Measurements from ENCODE around the gene DAG1. TPM values are rescaled to one million over a fixed set of nuclear protein-coding genes. Genes with fewer than 3 reads are reported as not detected.

Gene DAG1
- total and polyA plus RNA-seq, 2 experiments from 2014 or later = 29.9 to 152 TPM

DNA sequence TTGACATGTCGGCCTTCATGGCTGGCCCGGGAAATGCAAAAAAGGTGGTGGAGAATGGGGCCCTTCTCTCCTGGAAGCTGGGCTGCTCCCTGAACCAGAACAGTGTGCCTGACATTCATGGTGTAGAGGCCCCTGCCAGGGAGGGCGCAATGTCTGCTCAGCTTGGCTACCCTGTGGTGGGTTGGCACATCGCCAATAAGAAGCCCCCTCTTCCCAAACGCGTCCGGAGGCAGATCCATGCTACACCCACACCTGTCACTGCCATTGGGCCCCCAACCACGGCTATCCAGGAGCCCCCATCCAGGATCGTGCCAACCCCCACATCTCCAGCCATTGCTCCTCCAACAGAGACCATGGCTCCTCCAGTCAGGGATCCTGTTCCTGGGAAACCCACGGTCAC is 61.2 kb downstream of the DAG1 start:
- no peaks in the 10 kb centered on the region for H3K9me2 ChIP-seq (ENCODE audit: insufficient read depth)
- no peaks in the 10 kb centered on the region for H3K27me3 ChIP-seq (ENCODE audit: insufficient read depth)
- H3F3A ChIP-seq (replicated peaks; ENCODE audit: low read depth) = peaks cover 6% of the 10 kb centered on the region
- H4K20me1 ChIP-seq (replicated peaks; ENCODE audit: insufficient read depth) = peaks cover 6% of the 10 kb centered on the region
- Mint-ChIP-seq H3K4me1 (peaks cover 12% of the 10 kb centered on the region), H3K4me3 (no peak overlapping the region), H3K9me3 (no peaks in the 10 kb centered on the region), H3K27ac (no peak overlapping the region), H3K27me3 (ENCODE audit: insufficient read depth, low read depth, poor library complexity) (peaks cover 14% of the 10 kb centered on the region), H3K36me3 (ENCODE audit: low read depth) (peaks cover 46% of the 10 kb centered on the region)
- TF ChIP-seq EZH2phosphoT487 (IDR thresholded peaks at IDR 0.05; ENCODE audit: unreplicated experiment) (no peak), POLR2AphosphoS5 (IDR thresholded peaks at IDR 0.05; ENCODE audit: low read depth) (no peak), ZNF331 (CRISPR knock-in tag; IDR thresholded peaks at IDR 0.05; ENCODE audit: low read depth) (no peak), CREB1 (CRISPR knock-in tag; IDR thresholded peaks at IDR 0.05; ENCODE audit: low read depth) (no peak), ZNF114 (CRISPR knock-in tag; IDR thresholded peaks at IDR 0.05) (no peak), STAT1 (IDR thresholded peaks at IDR 0.05; ENCODE audit: unreplicated experiment) (no peak)
- TF ChIP-seq, protein P1, sequence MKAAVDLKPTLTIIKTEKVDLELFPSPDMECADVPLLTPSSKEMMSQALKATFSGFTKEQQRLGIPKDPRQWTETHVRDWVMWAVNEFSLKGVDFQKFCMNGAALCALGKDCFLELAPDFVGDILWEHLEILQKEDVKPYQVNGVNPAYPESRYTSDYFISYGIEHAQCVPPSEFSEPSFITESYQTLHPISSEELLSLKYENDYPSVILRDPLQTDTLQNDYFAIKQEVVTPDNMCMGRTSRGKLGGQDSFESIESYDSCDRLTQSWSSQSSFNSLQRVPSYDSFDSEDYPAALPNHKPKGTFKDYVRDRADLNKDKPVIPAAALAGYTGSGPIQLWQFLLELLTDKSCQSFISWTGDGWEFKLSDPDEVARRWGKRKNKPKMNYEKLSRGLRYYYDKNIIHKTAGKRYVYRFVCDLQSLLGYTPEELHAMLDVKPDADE (IDR thresholded peaks at IDR 0.05) = no peak
- H3K4me2 ChIP-seq = no peak overlapping the region
- DNase-seq (ENCODE audit: low spot score) (no peak), ATAC-seq (no peak)
- no peaks in the 10 kb centered on the region for H3K36me3 ChIP-seq (ENCODE audit: insufficient read depth)
- H3K79me2 ChIP-seq (replicated peaks; ENCODE audit: insufficient read depth) = peaks cover 20% of the 10 kb centered on the region
- H3K4me1 ChIP-seq (ENCODE audit: insufficient read depth) = no peaks in the 10 kb centered on the region
- H3K27ac ChIP-seq (ENCODE audit: low read depth) = no peak overlapping the region
- no peak overlapping the region for H2AFZ ChIP-seq
- H3K4me3 ChIP-seq = no peak overlapping the region

GRCh38 chr3:49531715-49532114 is 61.6 kb downstream of the DAG1 start:
- Histone ChIP-seq H3K4me1 (ENCODE audit: insufficient read depth) (no peaks in the 10 kb centered on the region), H3K4me2 (no peak overlapping the region), H3F3A (replicated peaks; ENCODE audit: low read depth) (peaks cover 4% of the 10 kb centered on the region), H3K36me3 (ENCODE audit: insufficient read depth) (no peaks in the 10 kb centered on the region), H2AFZ (no peak overlapping the region), H3K4me3 (no peak overlapping the region), H3K9me2 (ENCODE audit: insufficient read depth) (no peaks in the 10 kb centered on the region), H3K27ac (ENCODE audit: low read depth) (no peak overlapping the region), H4K20me1 (replicated peaks; ENCODE audit: insufficient read depth) (peaks cover 6% of the 10 kb centered on the region), H3K79me2 (replicated peaks; ENCODE audit: insufficient read depth) (peaks cover 18% of the 10 kb centered on the region), H3K27me3 (ENCODE audit: insufficient read depth) (no peaks in the 10 kb centered on the region)
- Mint-ChIP-seq H3K4me3 (no peak overlapping the region), H3K36me3 (ENCODE audit: low read depth) (peaks cover 45% of the 10 kb centered on the region), H3K27me3 (ENCODE audit: insufficient read depth, low read depth, poor library complexity) (peaks cover 15% of the 10 kb centered on the region), H3K27ac (no peak overlapping the region), H3K4me1 (peaks cover 17% of the 10 kb centered on the region), H3K9me3 (no peaks in the 10 kb centered on the region)
- ATAC-seq (no peak), DNase-seq (ENCODE audit: low spot score) (no peak)
- TF ChIP-seq CREB1 (CRISPR knock-in tag; IDR thresholded peaks at IDR 0.05; ENCODE audit: low read depth) (no peak), ZNF462 (CRISPR knock-in tag; IDR thresholded peaks at IDR 0.05) (no peak), NANOG (IDR thresholded peaks at IDR 0.05; ENCODE audit: borderline replicate concordance) (no peak), EZH2 (IDR thresholded peaks at IDR 0.05; ENCODE audit: low read depth, unreplicated experiment) (no peak), JUNB (IDR thresholded peaks at IDR 0.05; ENCODE audit: unreplicated experiment) (no peak), EZH2phosphoT487 (IDR thresholded peaks at IDR 0.05; ENCODE audit: unreplicated experiment) (no peak)
- TF ChIP-seq, protein P2, sequence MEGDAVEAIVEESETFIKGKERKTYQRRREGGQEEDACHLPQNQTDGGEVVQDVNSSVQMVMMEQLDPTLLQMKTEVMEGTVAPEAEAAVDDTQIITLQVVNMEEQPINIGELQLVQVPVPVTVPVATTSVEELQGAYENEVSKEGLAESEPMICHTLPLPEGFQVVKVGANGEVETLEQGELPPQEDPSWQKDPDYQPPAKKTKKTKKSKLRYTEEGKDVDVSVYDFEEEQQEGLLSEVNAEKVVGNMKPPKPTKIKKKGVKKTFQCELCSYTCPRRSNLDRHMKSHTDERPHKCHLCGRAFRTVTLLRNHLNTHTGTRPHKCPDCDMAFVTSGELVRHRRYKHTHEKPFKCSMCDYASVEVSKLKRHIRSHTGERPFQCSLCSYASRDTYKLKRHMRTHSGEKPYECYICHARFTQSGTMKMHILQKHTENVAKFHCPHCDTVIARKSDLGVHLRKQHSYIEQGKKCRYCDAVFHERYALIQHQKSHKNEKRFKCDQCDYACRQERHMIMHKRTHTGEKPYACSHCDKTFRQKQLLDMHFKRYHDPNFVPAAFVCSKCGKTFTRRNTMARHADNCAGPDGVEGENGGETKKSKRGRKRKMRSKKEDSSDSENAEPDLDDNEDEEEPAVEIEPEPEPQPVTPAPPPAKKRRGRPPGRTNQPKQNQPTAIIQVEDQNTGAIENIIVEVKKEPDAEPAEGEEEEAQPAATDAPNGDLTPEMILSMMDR (conservative IDR thresholded peaks at IDR 0.05; ENCODE audit: low read depth in 2 of 2) = no peak
- TF ChIP-seq, protein P1 (IDR thresholded peaks at IDR 0.05) = no peak
